H9 (cell line): ENCODE data around the gene DRD4. TPM values are rescaled to one million over a fixed set of nuclear protein-coding genes. Genes with fewer than 3 reads are reported as not detected.

Experiments
- DNase-seq: peaks from one replicate; pipeline ENCODE4 v3.0.0-alpha.2; 2017
- H2AFZ ChIP-seq: one replicate; pipeline ENCODE4 v1.6.1; 2013; ENCODE audit warnings: mild to moderate bottlenecking, low read length, control low read depth, moderate library complexity
- H2AK5ac ChIP-seq: 2 replicates; pipeline ENCODE4 v1.6.1; 2013; ENCODE audit warnings: low read length, control low read depth, mixed read lengths; ENCODE audit not compliant: insufficient read length
- H2BK120ac ChIP-seq: one replicate; pipeline ENCODE4 v1.6.1; 2013; ENCODE audit warnings: low read depth, mild to moderate bottlenecking, low read length, control low read depth, inconsistent platforms; ENCODE audit not compliant: poor library complexity, severe bottlenecking
- H2BK12ac ChIP-seq: 2 replicates; pipeline ENCODE4 v1.6.1; 2013; ENCODE audit warnings: low read length, control low read depth, mixed read lengths, low read depth; ENCODE audit not compliant: insufficient read length
- H2BK15ac ChIP-seq: 2 replicates; pipeline ENCODE4 v1.6.1; 2013; ENCODE audit warnings: low read depth, low read length, control low read depth
- H2BK20ac ChIP-seq: one replicate; pipeline ENCODE4 v1.6.1; 2013; ENCODE audit warnings: low read depth, mild to moderate bottlenecking, low read length, control low read depth, inconsistent platforms; ENCODE audit not compliant: poor library complexity, severe bottlenecking
- H2BK5ac ChIP-seq: 2 replicates; pipeline ENCODE4 v1.6.1; 2013; ENCODE audit warnings: low read length, control low read depth, mixed read lengths; ENCODE audit not compliant: insufficient read length
- H3K14ac ChIP-seq: 2 replicates; pipeline ENCODE4 v1.6.1; 2013; ENCODE audit warnings: low read length, control low read depth; ENCODE audit not compliant: insufficient read depth
- H3K18ac ChIP-seq: 2 replicates; pipeline ENCODE4 v1.6.1; 2013; ENCODE audit warnings: low read depth, mild to moderate bottlenecking, mixed read lengths, low read length, control low read depth; ENCODE audit not compliant: insufficient read length
- H3K23ac ChIP-seq: 2 replicates; pipeline ENCODE4 v1.6.1; 2013; ENCODE audit warnings: low read length, control low read depth, mixed read lengths, low read depth; ENCODE audit not compliant: insufficient read length
- H3K23me2 ChIP-seq: 2 replicates; pipeline ENCODE4 v1.6.1; 2013; ENCODE audit warnings: low read depth, mild to moderate bottlenecking, mixed read lengths, low read length, control low read depth; ENCODE audit not compliant: insufficient read length, poor library complexity, severe bottlenecking
- H3K27ac ChIP-seq: 2 replicates; pipeline ENCODE4 v1.5.1; 2013; ENCODE audit warnings: low read length, control low read depth, mixed read lengths, low read depth; ENCODE audit not compliant: insufficient read length
- H3K27me3 ChIP-seq: 2 replicates; pipeline ENCODE4 v1.6.1; 2013; ENCODE audit warnings: low read length, control low read depth, inconsistent platforms; ENCODE audit not compliant: insufficient read depth
- H3K4ac ChIP-seq: 2 replicates; pipeline ENCODE4 v1.6.1; 2013; ENCODE audit warnings: low read depth, mild to moderate bottlenecking, control low read depth, inconsistent platforms, low read length, moderate library complexity
- H3K4me1 ChIP-seq: 2 replicates; pipeline ENCODE4 v1.6.1; 2013; ENCODE audit warnings: low read length, control low read depth, inconsistent platforms; ENCODE audit not compliant: insufficient read depth
- H3K4me2 ChIP-seq: 2 replicates; pipeline ENCODE4 v1.6.1; 2013; ENCODE audit warnings: low read length, control low read depth, mixed read lengths; ENCODE audit not compliant: insufficient read length, insufficient read depth
- H3K56ac ChIP-seq: 2 replicates; pipeline ENCODE4 v1.6.1; 2013; ENCODE audit warnings: low read depth, mild to moderate bottlenecking, mixed read lengths, low read length, control low read depth; ENCODE audit not compliant: insufficient read length
- H3K79me1 ChIP-seq: 2 replicates; pipeline ENCODE4 v1.6.1; 2013; ENCODE audit warnings: low read depth, mild to moderate bottlenecking, moderate library complexity, low read length, control low read depth, inconsistent platforms; ENCODE audit not compliant: insufficient read depth, poor library complexity, severe bottlenecking
- H3K79me2 ChIP-seq: 2 replicates; pipeline ENCODE4 v1.6.1; 2013; ENCODE audit warnings: low read length, control low read depth, inconsistent platforms; ENCODE audit not compliant: insufficient read depth
- H3K9ac ChIP-seq: 2 replicates; pipeline ENCODE4 v1.6.1; 2013; ENCODE audit warnings: low read length, control low read depth, mixed read lengths; ENCODE audit not compliant: insufficient read length; ENCODE audit errors: extremely low read depth
- H3K9me3 ChIP-seq: one replicate; pipeline ENCODE4 v1.6.1; 2013; ENCODE audit warnings: low read depth, low read length, inconsistent platforms; ENCODE audit not compliant: control insufficient read depth
- H3T11ph ChIP-seq: one replicate; pipeline ENCODE4 v1.6.1; 2013; ENCODE audit warnings: mild to moderate bottlenecking, low read length, control low read depth, inconsistent platforms
- H4K20me1 ChIP-seq: one replicate; pipeline ENCODE4 v1.6.1; 2013; ENCODE audit not compliant: control insufficient read depth, insufficient read length, insufficient read depth
- H4K5ac ChIP-seq: 2 replicates; pipeline ENCODE4 v1.6.1; 2013; ENCODE audit warnings: low read depth, mild to moderate bottlenecking, mixed read lengths, low read length, control low read depth; ENCODE audit not compliant: insufficient read length
- H4K8ac ChIP-seq: replicated peaks from 2 replicates; pipeline ENCODE4 v1.6.1; 2013; ENCODE audit warnings: low read length, control low read depth, mixed read lengths, low read depth; ENCODE audit not compliant: insufficient read length
- H4K91ac ChIP-seq: 2 replicates; pipeline ENCODE4 v1.6.1; 2013; ENCODE audit warnings: low read depth, mild to moderate bottlenecking, moderate library complexity, mixed read lengths, low read length, control low read depth; ENCODE audit not compliant: insufficient read length
- H3K27ac Mint-ChIP-seq, 3 experiments: 2 replicates in 2 of 3; 3 replicates in 1 of 3; pipeline ENCODE4 v1.8.0; 2020 to 2021; ENCODE audit warnings: mixed read lengths in 3 of 3, mild to moderate bottlenecking in 1 of 3, moderate library complexity in 1 of 3
- H3K27me3 Mint-ChIP-seq: 2 replicates; pipeline ENCODE4 v1.8.0; 2021; ENCODE audit warnings: low read depth, mild to moderate bottlenecking, moderate library complexity, mixed read lengths
- H3K36me3 Mint-ChIP-seq, 3 experiments: 2 replicates in 2 of 3; 3 replicates in 1 of 3; pipeline ENCODE4 v1.8.0; 2020 to 2021; ENCODE audit warnings: low read depth in 3 of 3, mixed read lengths in 3 of 3; ENCODE audit not compliant: insufficient read depth in 1 of 3
- H3K4me1 Mint-ChIP-seq, 2 experiments: 2 replicates each; pipeline ENCODE4 v1.8.0; 2020; ENCODE audit warnings: mixed read lengths in 2 of 2
- H3K4me3 Mint-ChIP-seq, 2 experiments: 2 replicates in 1 of 2; 3 replicates in 1 of 2; pipeline ENCODE4 v1.8.0; 2020 to 2021; ENCODE audit warnings: mild to moderate bottlenecking in 2 of 2, mixed read lengths in 2 of 2, moderate library complexity in 1 of 2
- H3K9me3 Mint-ChIP-seq, 2 experiments: 2 replicates in 1 of 2; 3 replicates in 1 of 2; pipeline ENCODE4 v1.8.0; 2020; ENCODE audit warnings: mild to moderate bottlenecking in 2 of 2, mixed read lengths in 2 of 2, moderate library complexity in 1 of 2
- CTCF ChIP-seq: fragments of 200-600 bp; sonication (generic); conservative IDR thresholded peaks from 3 replicates; pipeline ENCODE4 v1.8.0; 2021; ENCODE audit warnings: antibody characterized with exemption, mild to moderate bottlenecking
- WGBS: extraction: QIAGEN DNeasy Blood & Tissue Kit; methylation state at CpG from one replicate; pipeline ENCODE4 v1.1.7; 2013; ENCODE audit warnings: missing lambda C conversion rate, low lambda C conversion rate, mixed read lengths; ENCODE audit not compliant: insufficient read length; ENCODE audit errors: extremely low coverage; 5-methylcytosine and 5-hydroxymethylcytosine counted together
- total RNA-seq: library from RNA; stranded (reverse); gene quantifications from 2 replicates; pipeline ENCODE4 v1.2.1, GENCODE V29; 2021

Gene DRD4
- total RNA-seq, 1 experiment from 2014 or later: 6.8 TPM

- WGBS: no CpG with 5 or more reads among the region's 33 CpGs
- no peak within 1 kb of the TSS for H2BK5ac ChIP-seq
- H2BK15ac ChIP-seq: no peak within 1 kb of the TSS
- TF ChIP-seq CTCF: no peak
- no peaks in the 10 kb centered on the region for H3K23me2 ChIP-seq
- H3K27me3 Mint-ChIP-seq: peaks cover 28% of the 10 kb centered on the region
- no peak within 1 kb of the TSS for H4K8ac ChIP-seq
- no peak within 1 kb of the TSS for H3K27ac Mint-ChIP-seq
- no peak within 1 kb of the TSS for H3K23ac ChIP-seq
- no peak within 1 kb of the TSS for H3T11ph ChIP-seq
- H3K9ac ChIP-seq: no peak within 1 kb of the TSS
- no peaks in the 10 kb centered on the region; a peak in 1 of 5 replicates for H3K9me3 Mint-ChIP-seq
- H2BK12ac ChIP-seq: no peak within 1 kb of the TSS
- no peak within 1 kb of the TSS for H3K56ac ChIP-seq
- no peak within 1 kb of the TSS for H3K4me3 Mint-ChIP-seq
- peaks cover 9 to 24% of the 10 kb centered on the region in 2 experiments for H3K4me1 Mint-ChIP-seq
- no peak within 1 kb of the TSS for H3K4ac ChIP-seq
- no peak within 1 kb of the TSS for H4K91ac ChIP-seq
- no peaks in the 10 kb centered on the region for H3K4me1 ChIP-seq
- no peak within 1 kb of the TSS for H3K18ac ChIP-seq
- H3K27me3 ChIP-seq: peaks cover 6% of the 10 kb centered on the region; the same call in 1 of the 2 replicates
- DNase-seq: no peak
- H4K20me1 ChIP-seq: no peaks in the 10 kb centered on the region
- H2AFZ ChIP-seq: no peak within 1 kb of the TSS
- no peak within 1 kb of the TSS for H2BK20ac ChIP-seq
- no peak within 1 kb of the TSS for H2AK5ac ChIP-seq
- no peak within 1 kb of the TSS; the same call in 1 of the 2 replicates for H3K14ac ChIP-seq
- peaks cover 0 to 3% (median 0%) of the 10 kb centered on the region in 3 experiments; a peak in 3 of 7 replicates for H3K36me3 Mint-ChIP-seq
- H3K79me1 ChIP-seq: no peaks in the 10 kb centered on the region
- H2BK120ac ChIP-seq: no peak within 1 kb of the TSS
- no peak within 1 kb of the TSS for H3K27ac ChIP-seq
- H3K4me2 ChIP-seq: no peak within 1 kb of the TSS
- H3K9me3 ChIP-seq: no peaks in the 10 kb centered on the region
- H4K5ac ChIP-seq: no peak within 1 kb of the TSS
- H3K79me2 ChIP-seq: no peaks in the 10 kb centered on the region
Measured at GRCh38 chr11:624705-625635, 12.1 kb upstream of the DRD4 start, which contains the start of gene CDHR5. TSS of gene CDHR5 (minus strand) at chr11:624955. CDS start at chr11:624902, 53 bp downstream.
